DND-41 (cell line): ENCODE data around the gene GNAS-AS1.

Experiments used
- ATAC-seq: fragments of 200-7000 bp; cut with Tn5 transposase; 3 replicates; pipeline ENCODE4 v1.9.1; 2021; ENCODE audit warnings: low read depth; ENCODE audit not compliant: insufficient read depth
- DNase-seq: peaks from one replicate; pipeline ENCODE4 v3.0.0-alpha.2; 2020
- H2AFZ ChIP-seq: 2 replicates; pipeline ENCODE4 v1.6.0; 2012; ENCODE audit warnings: low read depth, low read length
- H3K27ac ChIP-seq: 2 replicates; pipeline ENCODE4 v1.5.1; 2012; ENCODE audit warnings: low read length, inconsistent platforms
- H3K27me3 ChIP-seq: fragments of 200-600 bp; sonication (generic); 2 replicates; pipeline ENCODE4 v1.6.0; 2012; ENCODE audit warnings: low read length, mild to moderate bottlenecking, inconsistent platforms; ENCODE audit not compliant: insufficient read depth, poor library complexity
- H3K36me3 ChIP-seq: 2 replicates; pipeline ENCODE4 v1.5.1; 2012; ENCODE audit warnings: low read length, inconsistent platforms; ENCODE audit not compliant: insufficient read depth
- H3K4me1 ChIP-seq: 2 replicates; pipeline ENCODE4 v1.5.1; 2012; ENCODE audit warnings: mild to moderate bottlenecking, low read length; ENCODE audit not compliant: insufficient read depth
- H3K4me2 ChIP-seq: 2 replicates; pipeline ENCODE4 v1.6.0; 2012; ENCODE audit warnings: mild to moderate bottlenecking, moderate library complexity, low read length, inconsistent platforms; ENCODE audit not compliant: insufficient read depth
- H3K4me3 ChIP-seq, 2 experiments: fragments of 200-600 bp in 1 of 2; shearing (Covaris generic) in 1 of 2; 2 replicates each; pipeline ENCODE4 v1.5.1; 2012 to 2016; ENCODE audit warnings: inconsistent platforms in 2 of 2, low read length in 2 of 2, mild to moderate bottlenecking in 2 of 2, low read depth in 1 of 2, moderate library complexity in 1 of 2
- H3K79me2 ChIP-seq: 2 replicates; pipeline ENCODE4 v1.6.0; 2012; ENCODE audit warnings: low read length, inconsistent platforms; ENCODE audit not compliant: insufficient read depth
- H3K9ac ChIP-seq: 2 replicates; pipeline ENCODE4 v1.6.0; 2012; ENCODE audit warnings: low read depth, mild to moderate bottlenecking, inconsistent platforms, low read length, moderate library complexity
- H3K9me3 ChIP-seq: 2 replicates; pipeline ENCODE4 v1.5.1; 2012; ENCODE audit warnings: low read length, moderate library complexity, mild to moderate bottlenecking, inconsistent platforms; ENCODE audit not compliant: insufficient read depth, severe bottlenecking
- H4K20me1 ChIP-seq: 2 replicates; pipeline ENCODE4 v1.6.0; 2012; ENCODE audit warnings: low read length; ENCODE audit not compliant: insufficient read depth
- CTCF ChIP-seq: IDR thresholded peaks from 2 replicates; pipeline ENCODE4 v1.5.1; 2012; ENCODE audit warnings: borderline replicate concordance, low read length, moderate library complexity, mild to moderate bottlenecking; ENCODE audit not compliant: poor library complexity, severe bottlenecking; ENCODE audit errors: extremely low read depth
- EZH2 ChIP-seq: IDR thresholded peaks from 3 replicates; pipeline ENCODE4 v1.6.1; 2012; ENCODE audit warnings: borderline replicate concordance, low read depth, mild to moderate bottlenecking, moderate library complexity, low read length, inconsistent platforms; ENCODE audit not compliant: severe bottlenecking

The GNAS-AS1 gene

GRCh38 chr20:58845706-58846105 lies 5.0 kb downstream of the GNAS-AS1 start:
- no peaks in the 10 kb centered on the region for H3K36me3 ChIP-seq
- no peak for TF ChIP-seq EZH2
- no peak for TF ChIP-seq CTCF
- H2AFZ ChIP-seq: no peak overlapping the region
- no peaks in the 10 kb centered on the region for H3K4me1 ChIP-seq
- no peak for ATAC-seq
- DNase-seq: no peak
- H3K27me3 ChIP-seq: peaks cover 29% of the 10 kb centered on the region
- H3K9me3 ChIP-seq: no peaks in the 10 kb centered on the region
- H3K4me2 ChIP-seq: no peak overlapping the region
- no peaks in the 10 kb centered on the region for H4K20me1 ChIP-seq
- H3K4me3 ChIP-seq: no peak overlapping the region
- no peak overlapping the region for H3K27ac ChIP-seq
- H3K9ac ChIP-seq: no peak overlapping the region
- no peaks in the 10 kb centered on the region for H3K79me2 ChIP-seq

GRCh38 chr20:58843128-58843556 lies 7.6 kb downstream of the GNAS-AS1 start:
- no peak overlapping the region for H3K4me3 ChIP-seq
- no peaks in the 10 kb centered on the region for H3K9me3 ChIP-seq
- DNase-seq (no peak), ATAC-seq (no peak)
- H3K9ac ChIP-seq: no peak overlapping the region
- no peaks in the 10 kb centered on the region; the same call in 1 of the 2 replicates for H3K4me1 ChIP-seq
- H3K4me2 ChIP-seq: no peak overlapping the region
- H3K27me3 ChIP-seq: peaks cover 43% of the 10 kb centered on the region
- H3K27ac ChIP-seq: no peak overlapping the region
- no peaks in the 10 kb centered on the region for H4K20me1 ChIP-seq
- TF ChIP-seq EZH2 (no peak), CTCF (no peak)
- no peak overlapping the region for H2AFZ ChIP-seq
- H3K79me2 ChIP-seq: no peaks in the 10 kb centered on the region
- H3K36me3 ChIP-seq: no peaks in the 10 kb centered on the region

GRCh38 chr20:58842276-58842675 lies 8.4 kb downstream of the GNAS-AS1 start:
- Histone ChIP-seq H3K4me1 (no peaks in the 10 kb centered on the region; the same call in 1 of the 2 replicates), H3K4me3 (no peak overlapping the region), H3K27ac (no peak overlapping the region), H3K27me3 (peaks cover 44% of the 10 kb centered on the region), H3K79me2 (no peaks in the 10 kb centered on the region), H3K4me2 (no peak overlapping the region), H2AFZ (no peak overlapping the region), H3K9ac (no peak overlapping the region), H4K20me1 (no peaks in the 10 kb centered on the region), H3K9me3 (no peaks in the 10 kb centered on the region), H3K36me3 (no peaks in the 10 kb centered on the region)
- ATAC-seq (no peak), DNase-seq (no peak)
- TF ChIP-seq EZH2 (no peak), CTCF (no peak)
